ENCODE measurements around the gene IFRD1.

The IFRD1 gene

GRCh38 chr7:112449902-112450806, at the start of gene IFRD1:
IFRD1 (plus strand) TSS chr7:112450460; CDS start chr7:112450689, 229 bp downstream.
- peak; percentile 98 for DNase-seq

- DNase-seq: no peak
Measured at GRCh38 chr7:112404321-112404720, 45.9 kb upstream of the IFRD1 start.

- no peak for DNase-seq
Measured at GRCh38 chr7:112405286-112405685, 45.0 kb upstream of the IFRD1 start.

- DNase-seq: no peak
Measured at GRCh38 chr7:112407261-112407660, 43.0 kb upstream of the IFRD1 start.

GRCh38 chr7:112410092-112410491, 40.2 kb upstream of the IFRD1 start:
- DNase-seq: no peak

GRCh38 chr7:112411186-112411795, 39.0 kb upstream of the IFRD1 start:
- DNase-seq: no peak

GRCh38 chr7:112414855-112415490, 35.3 kb upstream of the IFRD1 start:
- DNase-seq: peak; percentile 16

GRCh38 chr7:112416127-112416526, 34.1 kb upstream of the IFRD1 start:
- DNase-seq: no peak

- no peak for DNase-seq
Measured at GRCh38 chr7:112419543-112420130, 30.6 kb upstream of the IFRD1 start.

GRCh38 chr7:112420236-112420861, 29.9 kb upstream of the IFRD1 start:
- no peak for DNase-seq

- peak; percentile 32 for DNase-seq
Measured at GRCh38 chr7:112421666-112422486, 28.4 kb upstream of the IFRD1 start.

- DNase-seq: peak; percentile 41
Measured at GRCh38 chr7:112422842-112423496, 27.3 kb upstream of the IFRD1 start.

- DNase-seq: no peak
Measured at GRCh38 chr7:112423987-112424386, 26.3 kb upstream of the IFRD1 start.

- no peak for DNase-seq
Measured at GRCh38 chr7:112427984-112428383, 22.3 kb upstream of the IFRD1 start.

GRCh38 chr7:112428715-112429114, 21.5 kb upstream of the IFRD1 start:
- DNase-seq: no peak

- no peak for DNase-seq
Measured at GRCh38 chr7:112430649-112431048, 19.6 kb upstream of the IFRD1 start.

GRCh38 chr7:112431803-112432202, 18.5 kb upstream of the IFRD1 start:
- DNase-seq: no peak

GRCh38 chr7:112433289-112433688, 17.0 kb upstream of the IFRD1 start:
- no peak for DNase-seq

GRCh38 chr7:112437072-112437471, 13.2 kb upstream of the IFRD1 start:
- DNase-seq: no peak

- DNase-seq: no peak
Measured at GRCh38 chr7:112439476-112439875, 10.8 kb upstream of the IFRD1 start.

- no peak for DNase-seq
Measured at GRCh38 chr7:112442210-112442609, 8.1 kb upstream of the IFRD1 start.
